Embryonic facial prominence (tissue), 1 donor: Measurements from ENCODE around the gene IGFBPL1.
"Not testable (repeated sequence)": the region's sequence is repeated elsewhere in the genome, so short reads cannot be mapped to it uniquely, and the experiment has no call there.

Experiments used
- DNase-seq: peaks from one replicate; pipeline ENCODE4 v3.0.0-alpha.2; 2016; ENCODE audit errors: extremely low spot score

The IGFBPL1 gene

GRCh38 chr9:38423973-38424843 lies at the start of gene IGFBPL1:
IGFBPL1 (minus strand) TSS chr9:38424454; CDS start chr9:38424424, 30 bp downstream.
- DNase-seq, result no peak

- not testable (repeated sequence) for DNase-seq
Measured at GRCh38 chr9:38472583-38473249, 48.5 kb upstream of the IGFBPL1 start.

- no peak for DNase-seq
Measured at GRCh38 chr9:38467404-38467803, 43.1 kb upstream of the IGFBPL1 start.

- DNase-seq, result no peak
Measured at GRCh38 chr9:38453835-38454234, 29.6 kb upstream of the IGFBPL1 start.

- DNase-seq, result no peak
Measured at GRCh38 chr9:38451162-38451561, 26.9 kb upstream of the IGFBPL1 start.

GRCh38 chr9:38447703-38448102 lies 23.4 kb upstream of the IGFBPL1 start:
- no peak for DNase-seq

GRCh38 chr9:38445154-38446043 lies 21.1 kb upstream of the IGFBPL1 start:
- DNase-seq, result no peak

GRCh38 chr9:38443597-38443996 lies 19.3 kb upstream of the IGFBPL1 start:
- DNase-seq, result no peak

- no peak for DNase-seq
Measured at GRCh38 chr9:38443181-38443580, 18.9 kb upstream of the IGFBPL1 start.

GRCh38 chr9:38442473-38443096 lies 18.3 kb upstream of the IGFBPL1 start:
- no peak for DNase-seq

GRCh38 chr9:38441347-38442085 lies 17.3 kb upstream of the IGFBPL1 start:
- DNase-seq, result no peak

- no peak for DNase-seq
Measured at GRCh38 chr9:38440516-38440915, 16.3 kb upstream of the IGFBPL1 start.

- no peak for DNase-seq
Measured at GRCh38 chr9:38439916-38440301, 15.7 kb upstream of the IGFBPL1 start.

- no peak for DNase-seq
Measured at GRCh38 chr9:38439291-38439915, 15.1 kb upstream of the IGFBPL1 start.

- no peak for DNase-seq
Measured at GRCh38 chr9:38437193-38437823, 13.1 kb upstream of the IGFBPL1 start.

- no peak for DNase-seq
Measured at GRCh38 chr9:38436708-38437107, 12.5 kb upstream of the IGFBPL1 start.

- DNase-seq, result no peak
Measured at GRCh38 chr9:38435521-38435920, 11.3 kb upstream of the IGFBPL1 start.

- DNase-seq, result no peak
Measured at GRCh38 chr9:38434853-38435252, 10.6 kb upstream of the IGFBPL1 start.

- no peak for DNase-seq
Measured at GRCh38 chr9:38434365-38434764, 10.1 kb upstream of the IGFBPL1 start.

GRCh38 chr9:38432922-38433510 lies 8.8 kb upstream of the IGFBPL1 start:
- no peak for DNase-seq
